ENCODE results near the gene LGALS3. TPM values are rescaled to one million over a fixed set of nuclear protein-coding genes. Genes with fewer than 3 reads are reported as not detected.

Gene LGALS3
- total RNA-seq, 6 experiments from 2014 or later: 3.1 to 21.6 (median 12.3) TPM

- intact Hi-C loops (cut with DNase I): no loop called here
- TF ChIP-seq, protein P1, sequence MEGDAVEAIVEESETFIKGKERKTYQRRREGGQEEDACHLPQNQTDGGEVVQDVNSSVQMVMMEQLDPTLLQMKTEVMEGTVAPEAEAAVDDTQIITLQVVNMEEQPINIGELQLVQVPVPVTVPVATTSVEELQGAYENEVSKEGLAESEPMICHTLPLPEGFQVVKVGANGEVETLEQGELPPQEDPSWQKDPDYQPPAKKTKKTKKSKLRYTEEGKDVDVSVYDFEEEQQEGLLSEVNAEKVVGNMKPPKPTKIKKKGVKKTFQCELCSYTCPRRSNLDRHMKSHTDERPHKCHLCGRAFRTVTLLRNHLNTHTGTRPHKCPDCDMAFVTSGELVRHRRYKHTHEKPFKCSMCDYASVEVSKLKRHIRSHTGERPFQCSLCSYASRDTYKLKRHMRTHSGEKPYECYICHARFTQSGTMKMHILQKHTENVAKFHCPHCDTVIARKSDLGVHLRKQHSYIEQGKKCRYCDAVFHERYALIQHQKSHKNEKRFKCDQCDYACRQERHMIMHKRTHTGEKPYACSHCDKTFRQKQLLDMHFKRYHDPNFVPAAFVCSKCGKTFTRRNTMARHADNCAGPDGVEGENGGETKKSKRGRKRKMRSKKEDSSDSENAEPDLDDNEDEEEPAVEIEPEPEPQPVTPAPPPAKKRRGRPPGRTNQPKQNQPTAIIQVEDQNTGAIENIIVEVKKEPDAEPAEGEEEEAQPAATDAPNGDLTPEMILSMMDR (IDR thresholded peaks at IDR 0.05): no peak
- TF ChIP-seq POLR2A (IDR thresholded peaks at IDR 0.05): no peak
- no peaks in the 10 kb centered on the region for H3K4me1 ChIP-seq
- ATAC-seq (peak in 1 of 4 donors; percentile 11), DNase-seq (no peak)
- H3K36me3 ChIP-seq: no peaks in the 10 kb centered on the region
- H3K27ac ChIP-seq: no peak overlapping the region
- no peaks in the 10 kb centered on the region for H3K27me3 ChIP-seq
- 65% methylated on average over 5 of the region's 11 CpGs for WGBS (ENCODE audit: insufficient coverage, low coverage, low lambda C conversion rate, missing lambda C conversion rate)
- H3K4me3 ChIP-seq: no peak overlapping the region
- H3K9me3 ChIP-seq: no peaks in the 10 kb centered on the region
Observed at GRCh38 chr14:55116246-55117030, 12.6 kb upstream of the LGALS3 start.

DNA sequence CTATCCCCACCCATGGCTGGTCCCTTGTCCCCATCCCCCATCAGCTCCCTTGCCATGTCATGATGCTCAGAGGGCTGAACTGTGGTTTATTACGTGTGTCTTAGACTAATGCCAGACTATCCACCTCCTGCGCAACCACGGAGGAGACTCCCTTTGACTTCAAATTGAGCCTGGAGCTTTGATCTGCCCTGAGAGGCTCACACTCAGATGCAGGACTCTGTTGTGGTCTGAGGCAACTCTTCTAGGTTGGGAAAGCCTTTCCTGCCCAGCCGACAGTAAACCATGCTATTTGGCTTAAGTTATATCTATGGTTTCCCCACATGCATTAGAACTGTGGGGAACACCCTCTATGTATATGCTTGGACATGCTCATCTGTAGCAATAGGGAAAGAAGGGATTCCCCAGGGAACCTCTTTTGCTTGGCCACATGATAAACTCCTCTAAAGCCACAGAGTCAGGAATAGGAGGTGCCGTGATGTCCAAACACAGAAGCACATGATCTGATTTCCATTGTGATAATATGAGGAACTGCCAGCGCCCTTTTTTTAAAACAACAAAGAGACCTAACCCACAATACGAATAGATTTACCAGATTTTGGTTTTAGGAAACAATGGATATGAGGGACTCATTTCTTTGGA, 11.1 kb upstream of the LGALS3 start:
- intact Hi-C loops (cut with DNase I): no loop called here
- H3K27ac ChIP-seq: peak overlapping the region; percentile 8 to 50 (median 40)
- no peaks in the 10 kb centered on the region for H3K9me3 ChIP-seq
- WGBS (ENCODE audit: insufficient coverage, low coverage, low lambda C conversion rate, missing lambda C conversion rate): 76% methylated on average over 4 of the region's 7 CpGs
- H3K27me3 ChIP-seq: no peaks in the 10 kb centered on the region
- peak in 3 of 4 donors; percentile 31 to 41 (median 33) for ATAC-seq
- no peak for DNase-seq
- no peaks in the 10 kb centered on the region for H3K36me3 ChIP-seq
- TF ChIP-seq, protein P1 (IDR thresholded peaks at IDR 0.05): no peak
- no peak for TF ChIP-seq POLR2A (IDR thresholded peaks at IDR 0.05)
- H3K4me1 ChIP-seq: no peaks in the 10 kb centered on the region
- no peak overlapping the region for H3K4me3 ChIP-seq

- H3K4me3 ChIP-seq: no peak overlapping the region
- H3K9me3 ChIP-seq: no peaks in the 10 kb centered on the region
- H3K36me3 ChIP-seq: no peaks in the 10 kb centered on the region
- H3K27ac ChIP-seq: peak overlapping the region; percentile 8 to 50 (median 40)
- TF ChIP-seq, protein P1 (IDR thresholded peaks at IDR 0.05): no peak
- no peak for TF ChIP-seq POLR2A (IDR thresholded peaks at IDR 0.05)
- 55% methylated on average over 3 of the region's 3 CpGs for WGBS (ENCODE audit: insufficient coverage, low coverage, low lambda C conversion rate, missing lambda C conversion rate)
- DNase-seq (no peak), ATAC-seq (no peak)
- no peaks in the 10 kb centered on the region for H3K4me1 ChIP-seq
- intact Hi-C loops (cut with DNase I): no loop called here
- no peaks in the 10 kb centered on the region for H3K27me3 ChIP-seq
Observed at GRCh38 chr14:55118761-55119160, 10.3 kb upstream of the LGALS3 start.

DNA sequence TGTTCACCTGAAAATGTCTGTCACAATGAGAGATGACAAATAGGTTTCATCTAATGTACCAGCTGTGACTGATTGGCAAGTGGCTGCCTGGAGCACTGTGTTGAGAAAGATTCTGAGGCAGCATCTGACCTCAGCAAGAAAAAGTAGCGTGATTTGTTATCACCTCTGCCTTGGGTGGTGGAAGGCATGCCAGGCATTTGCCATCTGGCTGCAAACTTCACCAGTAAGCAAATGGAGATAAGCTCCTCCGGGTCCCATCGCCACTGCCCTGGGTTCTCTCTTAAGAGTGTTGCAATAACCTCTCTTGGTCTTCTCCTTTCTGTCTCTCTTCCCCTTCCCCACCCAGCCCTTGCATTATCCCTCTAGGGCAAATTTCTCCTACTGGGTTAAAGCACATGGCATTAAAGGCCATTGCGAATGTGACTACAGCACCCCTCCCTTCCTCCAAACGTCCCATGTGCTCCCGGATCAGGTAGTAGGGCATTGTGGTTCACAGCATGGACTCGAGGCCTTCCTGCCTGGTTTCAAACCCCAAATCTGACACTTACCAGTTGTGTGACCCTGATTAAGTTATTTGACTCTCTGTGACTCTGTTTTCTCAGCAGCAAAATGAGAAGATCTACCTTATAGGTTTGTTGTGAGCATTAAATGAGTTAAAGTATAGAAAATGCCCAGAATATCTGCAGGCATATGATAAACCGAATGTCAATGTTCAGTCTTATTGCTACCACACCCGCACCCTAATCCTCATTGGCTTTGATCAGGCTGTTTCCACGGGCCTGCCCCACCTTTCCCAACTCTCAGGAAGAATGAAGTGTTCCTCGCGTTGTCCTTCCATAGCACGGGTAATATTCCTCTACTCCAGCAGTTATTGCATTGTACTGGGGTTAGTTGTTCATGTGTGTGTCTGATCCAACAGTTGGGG, 8.2 kb upstream of the LGALS3 start:
- no peaks in the 10 kb centered on the region for H3K9me3 ChIP-seq
- intact Hi-C loops (cut with DNase I): no loop called here
- no peak overlapping the region for H3K27ac ChIP-seq
- H3K4me3 ChIP-seq: no peak overlapping the region
- no peaks in the 10 kb centered on the region for H3K4me1 ChIP-seq
- 68% methylated on average over 13 of the region's 13 CpGs for WGBS (ENCODE audit: insufficient coverage, low coverage, low lambda C conversion rate, missing lambda C conversion rate)
- DNase-seq (no peak), ATAC-seq (peak; percentile 37 to 51 (median 44))
- H3K36me3 ChIP-seq: no peaks in the 10 kb centered on the region
- no peaks in the 10 kb centered on the region for H3K27me3 ChIP-seq
- no peak for TF ChIP-seq POLR2A (IDR thresholded peaks at IDR 0.05)
- TF ChIP-seq, protein P1 (IDR thresholded peaks at IDR 0.05): no peak
